NB4 (cell line): ENCODE measurements around the gene CCDC124.

ENCODE experiments used
- DNase-seq: peaks from one replicate; pipeline ENCODE4 v3.0.0; 2010; ENCODE audit warnings: low read depth
- H3K4me3 ChIP-seq: one replicate; pipeline ENCODE4 v1.5.1; 2011; ENCODE audit warnings: mild to moderate bottlenecking, low read depth, low read length, moderate library complexity
- CTCF ChIP-seq: IDR thresholded peaks from one replicate; pipeline ENCODE4 v1.5.1; 2012; ENCODE audit warnings: low read depth, low read length
- MAX ChIP-seq: IDR thresholded peaks from 2 replicates; pipeline ENCODE4 v1.6.1; 2011; ENCODE audit warnings: low read depth, low read length
- MYC ChIP-seq: IDR thresholded peaks from 2 replicates; pipeline ENCODE4 v1.6.1; 2011; ENCODE audit warnings: low read depth, low read length
- POLR2A ChIP-seq: IDR thresholded peaks from 2 replicates; pipeline ENCODE4 v1.6.1; 2011; ENCODE audit warnings: mild to moderate bottlenecking; ENCODE audit not compliant: insufficient read length; ENCODE audit errors: extremely low read depth

The CCDC124 gene

DNA sequence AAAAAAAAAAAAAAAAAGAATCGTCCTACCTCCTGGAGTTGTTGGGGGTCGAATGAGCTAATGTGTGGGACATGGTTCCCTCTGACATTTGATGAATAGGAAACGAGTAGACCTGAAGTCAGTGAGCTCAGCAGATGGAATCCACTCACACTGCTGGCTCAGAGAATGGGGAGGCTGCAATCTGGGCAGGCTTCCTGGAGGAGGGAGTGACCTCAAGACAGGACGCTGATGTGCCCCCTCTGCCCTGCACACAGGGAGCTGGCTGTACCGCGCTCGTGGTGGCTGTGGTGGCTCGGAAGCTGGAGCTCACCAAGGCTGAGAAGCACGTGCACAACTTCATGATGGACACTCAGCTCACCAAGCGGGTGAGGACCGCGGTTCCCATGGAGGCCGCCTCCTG lies 55.3 kb downstream of the CCDC124 start:
- no peak for DNase-seq
- no peak for TF ChIP-seq POLR2A
- TF ChIP-seq MAX, result no peak
- TF ChIP-seq MYC, result no peak
- no peak for TF ChIP-seq CTCF

DNA sequence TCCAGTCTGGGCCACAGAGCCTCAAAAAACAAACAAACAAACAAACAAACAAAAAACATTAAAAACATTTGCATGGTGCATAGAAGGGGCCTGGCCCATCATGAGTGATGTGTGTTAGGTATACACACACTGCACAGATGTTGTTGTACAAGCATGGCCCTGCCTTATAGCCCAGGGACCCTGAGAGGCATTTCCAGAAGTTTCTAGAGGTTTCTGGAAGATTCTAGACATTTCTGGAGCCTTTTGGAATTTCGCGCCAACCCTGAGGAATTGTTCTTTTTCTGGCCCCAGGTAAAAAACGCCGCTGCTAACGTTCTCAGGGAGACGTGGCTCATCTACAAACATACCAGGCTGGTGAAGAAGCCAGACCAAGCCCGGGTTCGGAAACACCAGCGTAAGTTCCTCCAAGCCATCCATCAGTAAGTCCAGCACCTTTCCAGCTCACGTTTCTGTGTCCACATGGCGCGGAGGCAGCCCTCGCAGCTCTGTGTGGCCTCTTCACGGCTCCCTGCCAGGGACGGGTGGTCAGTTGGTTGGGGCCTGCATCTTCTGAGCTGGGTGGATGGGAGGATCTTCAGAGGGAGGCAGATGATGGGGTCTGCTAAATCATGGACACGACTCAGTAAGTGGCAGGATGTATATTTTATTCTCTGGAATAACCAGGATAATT lies 56.7 kb downstream of the CCDC124 start:
- TF ChIP-seq MAX, result no peak
- TF ChIP-seq POLR2A, result no peak
- no peak for TF ChIP-seq CTCF
- TF ChIP-seq MYC, result no peak
- no peak overlapping the region for H3K4me3 ChIP-seq
- DNase-seq, result no peak

More for the DNA sequence above, 55.3 kb downstream of the CCDC124 start:
- H3K4me3 ChIP-seq, result no peak overlapping the region

- TF ChIP-seq CTCF (no peak), POLR2A (no peak), MYC (no peak), MAX (no peak)
- no peak overlapping the region for H3K4me3 ChIP-seq
- no peak for DNase-seq
Measured at GRCh38 chr19:17993076-17993813, 60.4 kb downstream of the CCDC124 start.
